HG02943 (cell line): Measurements from ENCODE around the gene CDC14B.
"Not testable (repeated sequence)": the region's sequence is repeated elsewhere in the genome, so short reads cannot be mapped to it uniquely, and the experiment has no call there.

Experiments used
- ATAC-seq: cut with Tn5 transposase; IDR thresholded peaks from one replicate; pipeline ENCODE4 v1.9.1; 2021; ENCODE audit warnings: mild to moderate bottlenecking, low read depth, moderate library complexity; ENCODE audit not compliant: unreplicated experiment

Gene CDC14B

DNA sequence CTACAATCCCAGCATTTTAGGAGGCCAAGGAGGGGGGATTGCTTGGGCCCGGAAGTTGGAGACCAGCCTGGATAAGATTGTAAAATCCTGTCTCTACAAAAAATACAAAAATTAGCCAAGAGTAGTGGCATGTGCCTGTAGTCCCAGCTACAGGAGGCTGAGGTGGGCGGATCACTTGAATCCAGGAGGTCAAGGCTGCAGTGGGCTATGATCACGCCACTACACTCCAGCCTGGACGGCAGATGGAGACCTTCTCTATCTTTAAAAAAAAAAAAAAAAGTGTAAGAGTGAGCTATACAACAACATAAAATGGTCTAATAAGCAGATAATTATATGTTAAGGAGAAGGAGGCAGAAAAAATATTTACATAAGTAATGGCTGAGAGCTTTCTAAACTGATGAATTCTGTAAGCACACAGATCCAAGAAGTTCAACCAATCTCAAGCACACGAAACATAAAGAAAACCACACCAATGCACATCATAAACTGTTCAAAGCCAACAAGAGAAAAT lies 23.0 kb downstream of the CDC14B start:
- no peak for ATAC-seq

DNA sequence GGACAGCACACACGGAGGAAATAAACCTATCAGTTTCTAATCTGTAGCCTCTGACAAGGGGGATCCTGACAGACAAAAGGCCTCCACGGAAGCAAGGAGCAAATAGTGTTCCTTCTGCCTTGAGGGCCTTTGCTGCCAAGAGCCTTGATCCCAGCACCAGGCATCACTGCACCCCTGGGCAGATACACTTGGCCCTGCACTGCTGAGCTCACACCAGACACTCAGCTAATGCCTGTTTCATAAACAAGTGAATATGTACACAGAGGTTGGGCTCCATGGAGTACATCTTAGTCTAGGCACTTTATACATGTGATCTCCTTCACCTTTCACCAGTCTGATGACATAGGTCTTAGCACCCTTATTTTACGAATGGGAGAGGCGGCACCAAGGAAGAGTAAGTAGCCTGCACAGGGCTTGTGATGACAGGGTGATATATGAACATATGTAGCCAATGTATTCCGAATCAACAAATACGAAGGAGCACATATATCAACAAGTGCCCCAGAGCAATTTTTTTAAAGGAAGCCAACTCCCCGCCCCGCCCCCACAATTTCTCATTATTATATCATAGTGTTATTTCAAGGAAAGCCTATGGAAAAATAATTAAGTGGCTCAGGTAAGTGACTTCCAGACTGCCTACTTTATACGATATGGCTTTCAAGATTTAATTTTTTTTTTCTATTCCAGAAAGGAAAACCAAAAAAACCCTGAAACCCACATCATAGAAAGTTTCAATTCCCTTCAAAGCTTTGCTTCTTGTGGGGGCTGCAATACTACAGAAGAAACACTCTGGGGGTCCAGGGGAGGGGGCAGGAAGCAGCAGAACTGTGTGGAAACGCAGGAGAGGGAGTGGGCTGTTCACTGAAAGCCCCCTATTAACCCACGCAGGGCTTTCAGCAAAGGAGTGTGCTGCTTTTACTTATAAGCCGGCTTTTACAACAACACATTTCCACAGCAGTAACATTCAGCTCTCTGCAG lies 32.0 kb downstream of the CDC14B start:
- ATAC-seq, result no peak

DNA sequence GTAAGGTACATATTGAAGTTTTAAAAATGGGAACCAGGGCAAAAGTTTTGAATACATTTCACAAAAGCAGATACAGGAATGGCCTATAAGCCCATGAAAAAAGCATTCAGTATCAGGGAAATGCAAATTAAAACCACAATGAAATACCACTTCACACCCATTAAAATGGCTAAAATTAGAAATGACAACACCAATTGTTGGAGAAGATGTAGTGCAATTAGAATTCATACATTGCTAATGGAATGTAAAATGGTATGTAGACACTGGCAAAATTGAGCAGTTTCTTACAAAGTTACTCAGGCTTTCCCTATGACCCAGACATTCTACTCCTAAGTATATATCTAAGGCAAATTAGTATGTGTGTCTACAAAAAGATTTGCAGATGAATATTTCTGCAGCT lies 34.2 kb downstream of the CDC14B start:
- no peak for ATAC-seq

DNA sequence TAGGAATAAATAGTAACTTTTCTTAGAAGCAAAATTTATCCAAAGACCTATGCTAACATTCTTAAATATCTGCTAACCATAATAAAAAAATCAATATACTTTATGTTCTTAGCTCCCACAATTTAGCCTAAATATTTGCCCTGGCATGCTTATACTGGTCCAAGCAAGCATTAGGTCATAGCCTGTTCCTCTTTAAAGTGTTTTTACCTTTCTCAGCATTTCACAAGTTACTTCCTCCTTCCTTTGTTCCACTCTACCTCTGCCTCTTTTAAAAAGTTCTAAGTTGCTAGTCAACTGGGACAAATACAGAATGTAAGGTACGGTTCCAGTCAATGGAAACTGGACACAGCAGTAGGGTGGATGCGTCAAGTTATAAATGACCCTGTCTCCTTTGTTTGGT lies 37.4 kb downstream of the CDC14B start:
- not testable (repeated sequence) for ATAC-seq

DNA sequence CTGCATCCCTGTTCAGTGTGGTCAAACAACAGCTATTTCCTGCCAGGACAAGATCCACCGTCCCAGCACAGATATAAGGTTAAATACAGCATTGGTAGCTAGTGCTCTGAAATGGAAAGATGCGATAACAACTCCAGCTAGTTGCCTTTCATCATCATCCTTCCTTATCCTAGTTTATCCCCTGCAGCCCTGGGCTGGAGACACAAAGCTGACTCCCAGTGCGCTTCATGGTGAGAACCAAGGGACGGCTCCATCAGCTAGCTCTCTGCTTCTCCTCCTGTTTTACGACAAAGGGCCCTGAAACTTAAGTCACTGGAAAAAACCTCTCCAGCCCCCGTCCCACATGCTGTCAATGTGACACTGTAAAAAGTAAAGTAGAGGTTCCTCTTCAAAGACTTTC lies 37.9 kb downstream of the CDC14B start:
- no peak for ATAC-seq

DNA sequence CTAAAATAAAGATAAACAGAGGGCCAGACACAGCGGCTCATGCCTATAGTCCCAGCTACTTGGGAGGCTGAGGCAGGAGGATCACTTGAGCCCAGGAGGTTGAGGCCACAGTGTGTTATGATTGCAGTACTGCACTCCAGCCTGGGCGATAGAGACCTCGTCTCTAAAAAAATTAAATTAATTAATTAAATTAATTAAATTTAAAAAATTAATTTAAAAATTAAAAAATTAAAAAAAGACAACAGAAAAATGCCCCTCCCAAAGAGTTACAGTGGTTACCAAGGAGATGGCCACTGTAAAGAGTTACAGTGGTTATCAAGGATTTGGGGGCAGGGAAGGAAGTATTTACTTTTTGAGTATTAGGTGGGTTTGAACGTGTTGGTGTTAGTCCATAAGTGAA lies 38.3 kb downstream of the CDC14B start:
- ATAC-seq, result no peak

DNA sequence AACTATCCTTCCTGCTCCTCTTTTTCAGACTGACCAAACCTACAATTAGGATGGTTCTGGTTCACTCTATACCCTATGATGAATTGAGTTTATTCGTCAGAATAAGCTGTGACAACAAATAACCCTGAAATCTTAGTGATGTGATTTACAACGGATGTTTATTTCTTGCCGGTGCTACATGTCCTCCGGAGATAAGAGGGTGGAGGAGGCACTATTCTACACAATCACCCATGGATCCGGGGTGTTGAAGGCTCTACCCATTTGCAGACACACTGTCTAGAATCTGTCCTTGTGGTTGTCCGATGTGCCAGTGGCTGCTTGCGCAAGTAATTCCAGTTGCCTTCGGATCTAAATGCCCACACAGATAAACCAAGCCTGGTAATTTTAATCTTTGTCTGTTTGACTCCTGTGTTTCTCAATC lies 44.7 kb downstream of the CDC14B start:
- no peak for ATAC-seq

DNA sequence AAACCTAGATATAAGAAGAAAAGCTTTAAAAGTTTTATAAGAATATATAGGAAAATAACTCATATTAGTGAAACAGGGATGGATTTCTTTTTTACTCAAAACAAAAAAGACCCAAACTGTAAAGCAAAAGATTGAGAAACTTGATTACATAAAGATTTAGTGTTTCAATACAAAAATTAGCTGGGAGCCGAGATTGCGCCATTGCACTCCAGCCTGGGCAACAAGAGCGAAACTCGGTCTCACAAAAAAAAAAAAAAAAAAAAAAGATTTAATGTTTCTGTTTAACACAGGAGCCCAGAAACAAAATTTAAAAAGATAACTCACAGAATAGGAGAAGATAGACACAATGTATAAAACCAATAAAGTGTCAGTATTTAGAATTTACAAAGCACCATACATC lies 45.2 kb downstream of the CDC14B start:
- no peak for ATAC-seq

DNA sequence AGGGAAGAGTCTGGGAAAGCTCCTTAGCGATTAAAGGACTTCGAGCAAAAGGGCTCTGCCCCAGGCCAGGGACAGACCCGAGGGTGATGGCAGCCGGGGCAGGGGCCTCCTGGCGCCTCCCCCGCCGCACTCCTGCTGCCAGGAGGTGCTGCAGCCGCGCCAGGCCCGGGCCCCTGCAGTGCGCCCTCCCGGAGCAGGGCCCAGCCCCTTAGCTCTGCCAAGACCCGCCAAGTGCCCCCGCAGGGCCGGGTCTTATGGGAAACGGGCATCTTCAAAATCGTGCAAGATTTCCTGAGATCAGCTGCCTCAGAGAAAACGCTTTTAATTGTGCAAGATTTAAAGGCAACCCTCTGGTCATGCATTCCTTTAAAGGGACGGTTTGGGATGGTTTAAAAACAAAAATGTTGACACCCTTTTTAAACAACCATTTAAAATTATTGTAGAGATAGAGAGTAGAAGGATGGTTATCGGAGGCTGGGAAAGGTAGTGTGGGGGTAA lies 52.4 kb downstream of the CDC14B start:
- peak; percentile 51 for ATAC-seq

DNA sequence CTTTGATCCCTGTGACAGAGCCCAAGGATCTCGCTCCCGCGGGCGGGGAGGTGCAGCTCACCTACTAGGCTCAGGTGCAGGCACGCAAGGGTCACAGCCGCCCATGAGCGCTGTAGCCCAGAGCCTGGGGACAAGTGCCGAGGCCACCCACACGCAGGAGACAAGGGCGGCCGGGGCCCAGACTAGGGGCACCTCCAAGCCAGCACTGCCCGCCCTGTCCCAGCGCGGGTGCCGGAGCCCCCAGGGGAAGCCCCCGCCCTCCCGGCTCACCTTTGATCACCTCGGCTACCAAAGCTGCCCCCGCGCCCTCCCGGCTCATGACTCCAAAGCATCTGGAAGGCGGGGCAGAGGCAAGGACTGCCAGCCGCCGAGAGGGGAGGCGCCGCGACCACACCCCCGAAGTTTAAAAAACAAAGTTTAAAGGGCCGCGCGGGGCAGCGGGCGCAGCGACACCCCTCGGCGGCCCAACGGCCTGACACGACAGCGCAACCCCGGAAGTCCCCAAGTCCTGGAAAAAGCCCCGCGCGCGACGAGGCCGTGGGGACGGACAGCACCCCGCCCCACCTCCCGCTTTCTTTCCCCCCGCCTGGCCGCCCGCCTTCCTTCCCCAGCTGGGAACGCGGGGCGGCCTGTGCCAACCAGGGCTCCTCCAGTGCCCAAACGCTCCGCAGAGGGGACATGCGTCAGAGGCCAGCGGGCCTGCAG lies 53.0 kb downstream of the CDC14B start:
- peak; percentile 73 for ATAC-seq

DNA sequence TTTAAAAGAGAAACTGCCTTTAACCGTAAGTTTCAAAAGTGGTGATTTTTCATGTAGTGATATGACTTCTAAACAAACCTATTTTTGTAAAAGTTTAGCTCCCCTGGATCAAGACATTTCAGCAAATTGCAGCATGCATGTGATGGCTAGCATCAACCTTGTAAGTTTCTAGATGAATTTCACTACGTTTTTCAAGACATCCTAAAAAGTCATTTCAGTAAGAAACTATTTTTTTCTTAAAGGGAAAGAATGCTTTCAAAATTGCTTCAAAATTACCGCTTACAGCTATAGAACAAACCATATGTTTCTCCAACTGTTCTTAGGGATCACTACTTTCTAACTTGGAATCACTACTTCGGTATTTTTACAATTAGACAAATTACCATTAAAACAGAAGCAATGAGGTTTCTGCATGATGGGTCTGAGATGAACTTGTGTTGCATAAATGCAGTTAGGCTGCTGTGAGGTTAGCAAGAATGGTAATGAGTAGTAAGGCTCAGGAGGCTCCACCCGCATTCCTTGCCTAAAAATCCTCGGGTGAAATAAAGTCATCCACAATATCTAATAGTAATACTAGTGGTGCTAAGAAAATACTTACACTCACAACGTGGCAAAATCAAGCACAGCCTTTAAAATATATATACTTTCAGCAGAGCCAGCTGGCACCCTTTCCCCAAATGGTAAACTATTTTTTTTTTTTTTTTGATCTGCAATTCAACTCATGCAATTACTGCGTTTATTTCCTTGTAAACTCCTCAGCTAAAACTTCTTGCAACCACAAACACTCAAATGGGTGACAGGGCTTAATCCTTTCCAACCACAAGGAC lies 53.8 kb downstream of the CDC14B start:
- no peak for ATAC-seq

DNA sequence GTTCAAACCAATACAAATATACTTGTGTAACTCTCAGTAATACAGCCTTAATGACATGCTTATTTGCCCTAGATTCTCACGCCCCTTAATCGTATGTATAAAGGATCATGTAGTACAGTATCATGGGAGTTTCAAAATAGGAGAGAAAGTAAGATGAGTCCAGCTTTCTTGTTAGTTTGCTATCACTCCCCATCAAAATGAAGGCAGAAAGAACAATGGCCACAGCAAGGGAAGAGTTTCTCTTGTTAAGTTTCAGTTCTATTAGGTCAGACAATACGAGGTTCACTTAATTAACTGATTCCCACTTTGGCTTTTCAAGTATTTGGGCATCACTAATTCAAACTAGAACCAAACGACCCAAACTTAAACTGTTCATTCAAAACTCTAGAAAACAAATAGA lies 55.4 kb downstream of the CDC14B start:
- ATAC-seq, result no peak

DNA sequence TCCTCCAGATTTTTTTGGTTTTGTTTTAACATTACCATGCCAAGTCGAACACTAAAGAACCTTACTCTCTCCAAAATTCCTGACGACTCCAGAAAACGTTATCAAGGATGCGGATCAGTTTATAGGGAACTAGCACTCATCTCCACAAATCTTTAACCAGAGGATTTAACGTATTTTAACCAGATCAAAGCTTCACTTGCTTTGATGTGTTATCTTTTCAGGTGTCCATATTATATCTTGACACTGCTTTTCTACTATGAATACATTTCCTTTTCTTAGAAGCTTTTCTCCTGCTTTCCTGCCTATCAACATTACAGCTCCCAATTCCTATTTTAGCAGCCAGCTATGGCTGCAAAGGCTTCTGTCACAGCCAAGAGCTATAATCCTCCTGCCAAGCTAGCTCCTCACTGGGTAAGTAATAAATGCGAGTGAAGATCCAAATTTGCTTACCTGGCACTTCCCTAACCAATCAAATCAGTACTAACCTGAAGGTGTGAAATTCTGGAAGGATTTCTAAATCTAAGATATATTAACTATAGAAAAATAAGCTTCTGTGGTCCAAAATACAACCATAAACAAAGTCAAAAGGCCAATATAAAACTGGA lies 60.2 kb downstream of the CDC14B start:
- no peak for ATAC-seq

DNA sequence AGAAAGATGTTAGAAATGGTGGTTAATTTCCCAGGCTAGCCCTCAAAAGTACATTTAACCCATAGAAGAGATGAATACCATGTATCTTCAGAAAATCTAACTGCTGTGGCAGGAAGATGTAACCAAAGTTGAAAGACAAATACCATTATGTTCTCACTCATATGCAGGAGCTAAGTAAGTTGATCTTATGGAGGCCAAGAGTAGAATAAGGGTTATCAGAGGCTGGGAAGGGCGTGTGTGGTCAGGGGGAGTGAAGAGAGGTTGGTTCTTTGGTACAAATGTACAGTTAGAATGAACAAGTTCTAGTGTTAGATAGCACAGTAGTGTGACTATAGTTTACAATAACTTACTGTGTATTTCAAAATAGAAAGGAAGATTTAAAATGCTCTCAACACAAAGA lies 61.7 kb downstream of the CDC14B start:
- no peak for ATAC-seq

DNA sequence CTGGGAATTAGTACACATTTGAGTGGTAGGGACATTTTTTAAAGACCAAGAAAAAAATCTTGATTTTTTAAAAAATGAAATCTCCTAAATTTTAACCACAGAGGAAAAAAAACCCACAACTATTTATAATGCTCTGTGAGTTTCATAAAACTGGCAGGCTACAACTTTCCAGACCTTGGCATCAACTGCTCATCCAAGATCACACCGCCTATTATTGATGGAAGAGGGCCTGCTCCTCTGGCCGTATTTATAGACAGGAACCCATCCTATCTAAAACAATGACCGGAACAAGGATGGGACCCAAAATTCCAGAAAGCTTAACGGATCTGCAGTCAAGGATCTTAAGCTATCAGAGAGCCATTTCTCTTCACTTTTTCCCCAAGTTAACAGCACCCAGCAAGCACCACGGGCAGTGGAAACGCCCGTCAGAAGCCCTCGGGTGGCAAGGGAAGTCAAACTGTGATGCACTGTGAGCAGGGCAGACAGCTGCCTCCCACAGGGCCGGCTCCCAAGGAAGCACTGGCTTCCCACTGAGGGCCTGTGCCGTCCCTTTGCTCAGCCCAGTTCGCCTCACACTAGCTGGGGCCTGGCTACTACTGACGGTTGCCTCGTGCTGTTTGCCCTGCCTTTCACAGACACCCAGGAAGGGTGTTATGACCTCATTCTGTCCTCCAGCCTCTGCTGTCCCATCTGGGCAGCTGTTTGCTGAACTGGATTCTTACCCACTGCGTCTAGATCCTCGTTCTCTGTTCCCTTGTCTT lies 62.8 kb downstream of the CDC14B start:
- no peak for ATAC-seq

DNA sequence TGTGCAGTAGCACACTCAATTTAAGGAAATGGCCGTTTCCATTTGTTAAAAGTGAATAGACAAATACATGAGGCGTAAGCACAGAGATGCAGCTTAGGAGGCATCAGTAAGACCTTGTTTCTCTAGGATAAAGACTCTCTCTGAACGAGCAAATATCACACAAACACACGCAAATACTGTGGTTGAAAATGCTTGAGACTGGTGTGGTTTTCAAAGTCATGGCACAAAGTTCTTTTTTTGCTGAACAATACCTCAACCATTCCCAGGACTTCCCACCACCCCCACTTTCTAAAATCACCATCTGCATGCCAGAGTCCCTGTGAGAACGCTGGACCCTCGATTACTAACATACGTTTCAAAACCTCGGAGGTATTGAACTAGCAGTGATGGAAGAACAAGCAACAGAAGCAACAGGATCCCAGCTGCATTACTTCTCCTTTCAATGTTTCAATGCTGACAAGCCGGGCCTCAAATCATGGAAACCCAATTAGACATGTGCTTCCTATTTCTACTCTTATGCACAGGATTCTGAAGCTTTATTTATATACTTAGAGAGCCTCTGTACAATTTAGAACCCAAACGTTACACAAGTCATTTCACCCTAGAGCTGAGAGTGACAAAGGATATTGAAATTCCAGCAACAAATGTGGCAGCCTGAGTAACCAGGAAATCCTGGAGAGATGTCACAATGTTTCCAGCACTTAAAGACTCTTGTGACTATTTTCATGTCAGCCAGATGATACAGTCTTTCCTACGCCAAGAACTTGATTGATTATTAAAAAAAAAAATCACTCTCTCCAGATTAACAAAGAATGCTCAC lies 63.9 kb downstream of the CDC14B start:
- ATAC-seq, result no peak

DNA sequence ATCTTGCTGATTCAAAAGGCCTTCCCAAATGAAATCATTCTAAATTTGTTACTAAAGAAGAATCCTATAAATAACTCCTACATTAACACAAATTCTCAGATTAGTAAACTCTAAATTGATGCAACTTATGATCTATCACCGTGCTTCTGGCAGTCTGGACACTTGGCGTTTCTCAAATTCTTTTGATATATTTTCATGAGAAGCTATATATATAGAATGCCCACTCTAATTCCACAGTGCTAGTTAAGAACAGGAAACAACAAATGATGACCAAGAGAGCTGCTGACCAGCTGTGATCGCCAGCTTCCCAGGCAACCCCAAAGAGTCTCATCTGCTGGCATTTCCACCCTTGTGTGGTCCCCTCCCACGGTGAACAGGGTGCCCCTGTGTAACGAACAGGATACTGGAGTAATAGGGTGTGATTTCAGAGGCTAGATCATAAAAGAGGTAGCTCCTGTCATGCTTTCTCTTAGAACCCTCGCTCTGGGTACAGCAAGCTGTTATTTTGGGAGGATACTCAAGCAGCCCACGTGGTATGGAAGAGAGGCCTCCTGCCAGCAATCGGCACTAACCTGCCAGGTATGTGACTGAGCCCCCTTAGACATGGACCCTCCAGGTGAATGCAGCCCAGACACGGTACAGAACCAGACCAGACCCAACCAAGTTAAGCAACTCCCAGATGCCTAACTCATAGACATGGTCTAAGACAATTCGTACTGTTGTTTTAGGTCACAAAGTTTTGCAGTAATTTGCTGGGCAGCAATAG lies 64.7 kb downstream of the CDC14B start:
- no peak for ATAC-seq

DNA sequence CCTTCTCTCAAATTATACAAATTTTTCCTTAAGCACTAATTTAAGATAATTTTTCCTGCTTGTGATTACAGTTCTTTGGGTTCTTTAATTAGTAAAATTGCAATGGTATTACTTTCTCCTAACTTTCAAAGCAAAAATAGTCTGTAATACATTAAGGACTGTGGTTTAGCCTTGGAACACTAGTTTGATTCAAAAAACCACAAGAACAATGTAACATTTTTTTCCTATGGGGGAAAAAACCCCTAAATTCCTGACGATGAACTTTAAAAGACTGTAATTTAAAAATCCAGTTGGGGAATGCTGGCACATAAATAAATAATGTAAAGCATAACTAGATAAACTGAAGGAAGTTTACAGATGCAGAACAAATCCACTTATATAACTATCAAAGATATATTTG lies 65.3 kb downstream of the CDC14B start:
- no peak for ATAC-seq
